ENCODE measurements around the gene BCL11B. TPM values are rescaled to one million over a fixed set of nuclear protein-coding genes. Genes with fewer than 3 reads are reported as not detected.

BCL11B gene
- total and polyA plus RNA-seq, 9 of the 15 experiments (the other 6 are each of a cell fraction or from before 2014, with no cell fraction given) = 0.09 TPM; not detected in 8

GRCh38 chr14:99262977-99263448 is 9.0 kb downstream of the BCL11B start:
- Histone ChIP-seq H3K27me3 (ENCODE audit: control insufficient read depth in 2 of 2, insufficient read depth in 2 of 2, low read length in 2 of 2) (peaks cover 2 to 33% of the 10 kb centered on the region in 2 experiments; a peak in 3 of 5 replicates), H3K4me2 (ENCODE audit: insufficient read depth, low read length) (no peak overlapping the region), H4K20me1 (replicated peaks; ENCODE audit: control insufficient read depth, insufficient read depth, low read length) (0 out of 2 replicates have a peak, but pooled peaks cover 3% of the 10 kb centered on the region), H3K27ac (ENCODE audit: extremely low read depth, low read depth, low read length) (no peak overlapping the region), H3K9ac (ENCODE audit: insufficient read depth in 1 of 2, low read depth in 2 of 2, low read length in 2 of 2) (no peak overlapping the region), H3K4me1 (replicated peaks in 1 of 2; ENCODE audit: control insufficient read depth in 2 of 2, insufficient read depth in 2 of 2, low read length in 2 of 2) (no peaks in the 10 kb centered on the region), H3K4me3 (no peak overlapping the region), H3K9me3 (replicated peaks; ENCODE audit: control insufficient read depth, insufficient read depth, low read depth, low read length) (no peaks in the 10 kb centered on the region), H2AFZ (ENCODE audit: low read depth, low read length) (no peak overlapping the region), H3K9me1 (ENCODE audit: control insufficient read depth, insufficient read depth, low read length) (no peaks in the 10 kb centered on the region), H3K36me3 (ENCODE audit: control insufficient read depth, insufficient read depth, low read length) (no peaks in the 10 kb centered on the region), H3K79me2 (ENCODE audit: control insufficient read depth, insufficient read depth, low read length) (no peaks in the 10 kb centered on the region)
- 1% methylated on average over 10 of the region's 11 CpGs for WGBS (ENCODE audit: insufficient coverage, low coverage, missing lambda C conversion rate)
- no TSS peak for BruUV-seq (replicated peaks)
- intact Hi-C loops (cut with micrococcal nuclease) = no loop called here
- ATAC-seq (no peak), FAIRE-seq (no peak), DNase-seq (ENCODE audit: extremely low read depth in 1 of 4, low spot score in 3 of 4) (no peak)
- POLR2A ChIA-PET = no interaction called here
- CTCF ChIA-PET (ENCODE audit: low intra/inter-chr PET ratio) = no interaction called here
- in situ Hi-C loops (cut with MboI) = no loop called here
- no peak for TF ChIP-seq ATF7 (IDR thresholded peaks at IDR 0.05)
- TF ChIP-seq, protein P1, sequence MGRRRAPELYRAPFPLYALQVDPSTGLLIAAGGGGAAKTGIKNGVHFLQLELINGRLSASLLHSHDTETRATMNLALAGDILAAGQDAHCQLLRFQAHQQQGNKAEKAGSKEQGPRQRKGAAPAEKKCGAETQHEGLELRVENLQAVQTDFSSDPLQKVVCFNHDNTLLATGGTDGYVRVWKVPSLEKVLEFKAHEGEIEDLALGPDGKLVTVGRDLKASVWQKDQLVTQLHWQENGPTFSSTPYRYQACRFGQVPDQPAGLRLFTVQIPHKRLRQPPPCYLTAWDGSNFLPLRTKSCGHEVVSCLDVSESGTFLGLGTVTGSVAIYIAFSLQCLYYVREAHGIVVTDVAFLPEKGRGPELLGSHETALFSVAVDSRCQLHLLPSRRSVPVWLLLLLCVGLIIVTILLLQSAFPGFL (CRISPR knock-in tag; IDR thresholded peaks at IDR 0.05) = no peak

DNA sequence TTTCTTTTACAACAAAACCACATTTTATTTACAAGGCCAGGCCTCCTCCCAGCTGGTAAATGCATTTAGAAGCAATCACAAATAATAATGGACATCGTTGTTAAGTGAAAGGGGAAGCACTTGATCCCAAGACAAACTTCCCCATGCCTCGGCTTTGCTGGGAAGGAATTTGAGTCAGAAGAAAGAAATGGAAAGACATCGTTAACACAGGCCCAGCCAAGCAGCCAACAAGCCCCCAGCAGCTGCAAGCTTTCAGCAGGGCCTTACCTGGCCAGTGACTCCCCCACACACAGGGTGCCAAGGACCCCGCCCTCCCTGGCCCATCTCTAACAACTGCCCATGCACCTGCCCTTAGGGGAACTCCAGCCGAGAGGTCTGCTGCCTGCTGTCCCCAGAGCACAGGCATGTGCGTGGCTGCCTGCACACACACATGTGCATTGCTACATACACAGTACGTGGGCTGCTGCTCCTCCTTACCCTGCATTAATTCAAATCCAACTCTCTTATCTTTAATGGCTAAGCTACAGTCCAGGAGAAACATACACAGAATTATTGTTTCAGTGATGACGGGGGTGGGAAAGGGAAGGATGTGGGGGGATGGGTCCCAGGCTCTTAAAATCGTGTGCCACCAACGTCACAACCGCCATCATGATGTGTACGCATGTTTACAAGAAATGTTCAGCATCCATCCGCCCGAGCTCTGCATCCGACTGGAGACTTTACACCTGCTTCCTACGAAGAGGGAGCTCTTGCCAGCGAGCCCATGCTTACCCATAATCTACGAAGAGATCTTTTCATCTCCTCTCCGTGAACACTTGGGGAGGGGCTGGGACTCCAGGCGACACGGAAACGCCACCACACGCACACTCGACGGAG is 9.8 kb downstream of the BCL11B start:
- POLR2A ChIA-PET = no interaction called here
- WGBS (ENCODE audit: insufficient coverage, low coverage, missing lambda C conversion rate) = 2% methylated on average over 24 of the region's 25 CpGs
- no peak for FAIRE-seq
- TF ChIP-seq ZNF408 (CRISPR knock-in tag; IDR thresholded peaks at IDR 0.05; ENCODE audit: low read depth) (no peak), DMBX1 (CRISPR knock-in tag; IDR thresholded peaks at IDR 0.05; ENCODE audit: borderline replicate concordance) (no peak), PHTF2 (CRISPR knock-in tag; IDR thresholded peaks at IDR 0.05) (no peak), ZNF324 (CRISPR knock-in tag; IDR thresholded peaks at IDR 0.05) (no peak), E2F4 (CRISPR knock-in tag; IDR thresholded peaks at IDR 0.05; ENCODE audit: low read depth) (no peak), ZNF282 (CRISPR knock-in tag; IDR thresholded peaks at IDR 0.05) (no peak), DDX20 (tag; IDR thresholded peaks at IDR 0.05; ENCODE audit: low read depth) (no peak), RHOXF2B (CRISPR knock-in tag; conservative IDR thresholded peaks at IDR 0.05) (no peak), MECOM (CRISPR knock-in tag; IDR thresholded peaks at IDR 0.05) (no peak)
- TF ChIP-seq, protein P2, sequence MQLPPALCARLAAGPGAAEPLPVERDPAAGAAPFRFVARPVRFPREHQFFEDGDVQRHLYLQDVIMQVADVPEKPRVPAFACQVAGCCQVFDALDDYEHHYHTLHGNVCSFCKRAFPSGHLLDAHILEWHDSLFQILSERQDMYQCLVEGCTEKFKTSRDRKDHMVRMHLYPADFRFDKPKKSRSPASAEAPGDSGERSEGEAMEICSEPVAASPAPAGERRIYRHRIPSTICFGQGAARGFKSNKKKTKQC (CRISPR knock-in tag; IDR thresholded peaks at IDR 0.05) = no peak

More for the DNA sequence above, 9.8 kb downstream of the BCL11B start:
- 0 out of 2 replicates have a peak, but pooled peaks cover 3% of the 10 kb centered on the region for H4K20me1 ChIP-seq (replicated peaks; ENCODE audit: control insufficient read depth, insufficient read depth, low read length)
- H3K4me2 ChIP-seq (ENCODE audit: insufficient read depth, low read length) = no peak overlapping the region
- H3K36me3 ChIP-seq (ENCODE audit: control insufficient read depth, insufficient read depth, low read length) = no peaks in the 10 kb centered on the region
- peaks cover 2 to 41% of the 10 kb centered on the region in 2 experiments; a peak in 3 of 5 replicates for H3K27me3 ChIP-seq (ENCODE audit: control insufficient read depth in 2 of 2, insufficient read depth in 2 of 2, low read length in 2 of 2)
- no peaks in the 10 kb centered on the region for H3K9me1 ChIP-seq (ENCODE audit: control insufficient read depth, insufficient read depth, low read length)
- H3K79me2 ChIP-seq (ENCODE audit: control insufficient read depth, insufficient read depth, low read length) = no peaks in the 10 kb centered on the region
- DNase-seq (ENCODE audit: extremely low read depth in 1 of 4, low spot score in 3 of 4) = no peak
- intact Hi-C loops (cut with micrococcal nuclease) (no loop called here), in situ Hi-C loops (cut with MboI) (no loop called here)
- H3K4me1 ChIP-seq (replicated peaks in 1 of 2; ENCODE audit: control insufficient read depth in 2 of 2, insufficient read depth in 2 of 2, low read length in 2 of 2) = no peaks in the 10 kb centered on the region
- no TSS peak for BruUV-seq (replicated peaks)
- ATAC-seq = no peak
- H2AFZ ChIP-seq (ENCODE audit: low read depth, low read length) = no peak overlapping the region
- no peak overlapping the region for H3K4me3 ChIP-seq
- H3K27ac ChIP-seq (ENCODE audit: extremely low read depth, low read depth, low read length) = no peak overlapping the region
- no peak overlapping the region for H3K9ac ChIP-seq (ENCODE audit: insufficient read depth in 1 of 2, low read depth in 2 of 2, low read length in 2 of 2)
- no peaks in the 10 kb centered on the region for H3K9me3 ChIP-seq (replicated peaks; ENCODE audit: control insufficient read depth, insufficient read depth, low read depth, low read length)
- CTCF ChIA-PET (ENCODE audit: low intra/inter-chr PET ratio) = interaction anchor here (0.5 kb wide), 1 partner anchor 414 kb away, joined by 3 read pairs; no protein-coding TSS in a partner anchor
